ES-I3 (cell line): Measurements from ENCODE around the gene TTC27.

ENCODE experiments used
- H3K36me3 ChIP-seq: 2 replicates; pipeline ENCODE4 v1.6.1; 2013; ENCODE audit warnings: mild to moderate bottlenecking, low read length, control low read depth, moderate library complexity; ENCODE audit not compliant: insufficient read depth
- H3K4me1 ChIP-seq: 2 replicates; pipeline ENCODE4 v1.6.1; 2013; ENCODE audit warnings: mild to moderate bottlenecking, control low read depth, low read length; ENCODE audit not compliant: insufficient read depth
- H3K9ac ChIP-seq: 2 replicates; pipeline ENCODE4 v1.6.1; 2013; ENCODE audit warnings: low read depth, mild to moderate bottlenecking, low read length, moderate library complexity
- H3K9me3 ChIP-seq: 2 replicates; pipeline ENCODE4 v1.6.1; 2013; ENCODE audit warnings: mild to moderate bottlenecking, low read length, moderate library complexity; ENCODE audit not compliant: control insufficient read depth, insufficient read depth

TTC27 gene

DNA sequence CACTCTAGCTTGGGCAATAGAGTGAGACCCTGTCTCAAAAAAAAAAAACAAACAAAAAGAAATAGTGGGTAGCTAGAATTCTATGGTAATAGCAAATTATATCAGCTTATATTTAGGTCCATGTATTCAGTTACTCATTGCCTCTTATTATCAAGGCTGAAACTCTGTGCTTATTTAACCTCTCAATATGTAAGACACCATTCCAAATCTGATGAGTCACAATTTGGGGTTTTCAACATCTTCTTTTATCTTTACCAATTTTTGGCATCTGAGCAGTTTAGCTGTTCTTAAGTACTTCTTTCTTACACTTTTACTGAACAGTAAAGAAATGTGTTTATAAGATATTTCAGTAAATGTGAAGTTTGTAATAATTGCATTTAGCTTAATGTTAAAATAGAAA, 69.3 kb downstream of the TTC27 start:
- Histone ChIP-seq H3K9ac (no peak overlapping the region), H3K4me1 (0 out of 2 replicates have a peak, but pooled peaks cover 4% of the 10 kb centered on the region), H3K36me3 (no peaks in the 10 kb centered on the region), H3K9me3 (no peaks in the 10 kb centered on the region)

DNA sequence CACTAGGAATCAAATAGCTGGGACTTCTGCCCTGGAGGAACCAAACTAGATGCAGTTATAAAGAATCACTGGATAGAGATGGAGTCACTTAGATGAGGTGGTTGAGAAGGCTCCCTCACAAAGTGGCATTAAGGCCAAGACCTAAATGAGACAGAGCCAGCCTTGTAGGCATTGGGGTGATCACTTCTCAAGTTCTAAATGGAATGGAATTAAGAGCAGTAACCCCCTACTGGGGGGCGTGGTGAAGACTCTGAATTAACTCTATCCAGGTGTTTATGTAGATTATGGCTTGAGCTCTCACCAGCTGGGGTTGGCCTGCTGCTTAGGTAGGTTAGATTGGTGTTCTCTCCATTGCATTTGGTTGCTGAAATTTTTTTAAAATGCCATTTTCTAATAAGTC, 71.3 kb downstream of the TTC27 start:
- Histone ChIP-seq H3K36me3 (no peaks in the 10 kb centered on the region), H3K9me3 (no peaks in the 10 kb centered on the region), H3K4me1 (0 out of 2 replicates have a peak, but pooled peaks cover 4% of the 10 kb centered on the region), H3K9ac (no peak overlapping the region)

DNA sequence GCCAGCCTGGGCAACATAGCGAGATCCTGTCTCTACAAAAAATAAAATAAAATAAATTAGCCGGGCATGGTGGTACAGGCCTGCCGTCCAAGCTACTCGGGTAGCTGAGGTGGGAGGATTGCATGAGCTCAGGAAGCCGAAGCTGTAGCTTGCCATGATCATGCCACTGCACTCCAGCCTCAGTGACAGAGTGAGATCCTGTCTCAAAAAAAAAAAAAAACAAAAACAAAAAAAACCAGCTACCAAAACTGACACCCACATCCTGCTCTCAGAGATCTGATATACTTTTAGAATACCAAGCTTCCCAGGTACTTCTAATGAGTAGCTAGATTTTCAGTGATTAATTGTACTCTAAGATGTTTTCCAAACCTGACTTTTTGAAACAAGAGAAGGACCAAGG, 74.0 kb downstream of the TTC27 start:
- Histone ChIP-seq H3K9me3 (no peaks in the 10 kb centered on the region), H3K9ac (no peak overlapping the region), H3K4me1 (0 out of 2 replicates have a peak, but pooled peaks cover 4% of the 10 kb centered on the region), H3K36me3 (no peaks in the 10 kb centered on the region)

DNA sequence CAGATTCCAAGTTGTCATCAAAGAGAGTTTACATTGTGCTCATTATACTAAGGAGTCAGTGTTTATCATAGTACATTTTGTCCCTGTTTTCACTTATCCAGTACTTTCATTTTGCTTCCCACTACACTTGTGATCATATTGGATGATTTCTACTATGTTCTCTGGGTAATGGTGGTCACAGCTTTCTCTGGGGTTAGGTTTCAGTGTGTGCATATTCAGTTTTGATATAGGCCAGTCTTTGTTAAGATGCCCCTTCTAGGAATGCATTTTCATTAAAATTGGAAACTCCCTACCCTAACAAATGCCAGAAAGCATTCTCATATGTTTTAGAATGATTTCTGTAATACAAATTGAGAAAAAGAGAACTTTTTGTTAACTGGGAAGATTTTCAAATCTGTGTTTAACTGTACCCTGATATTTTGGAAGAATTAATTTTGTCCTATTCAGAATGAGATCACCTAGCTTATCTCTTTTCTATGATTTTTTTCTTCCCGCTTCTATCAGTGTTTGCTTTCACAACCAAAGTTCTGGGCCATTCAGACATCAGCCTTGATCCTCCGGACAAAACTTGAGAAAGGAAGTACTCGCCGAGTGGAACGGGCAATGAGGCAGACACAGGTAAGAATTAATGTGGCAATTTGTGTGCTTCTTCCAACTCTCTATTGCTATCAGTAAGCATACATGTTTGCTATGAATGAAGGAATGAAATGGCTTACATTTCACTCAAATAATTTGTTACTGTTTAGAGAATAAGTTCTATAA, 74.6 kb downstream of the TTC27 start:
- H3K4me1 ChIP-seq, result 0 out of 2 replicates have a peak, but pooled peaks cover 4% of the 10 kb centered on the region
- H3K36me3 ChIP-seq, result no peaks in the 10 kb centered on the region

DNA sequence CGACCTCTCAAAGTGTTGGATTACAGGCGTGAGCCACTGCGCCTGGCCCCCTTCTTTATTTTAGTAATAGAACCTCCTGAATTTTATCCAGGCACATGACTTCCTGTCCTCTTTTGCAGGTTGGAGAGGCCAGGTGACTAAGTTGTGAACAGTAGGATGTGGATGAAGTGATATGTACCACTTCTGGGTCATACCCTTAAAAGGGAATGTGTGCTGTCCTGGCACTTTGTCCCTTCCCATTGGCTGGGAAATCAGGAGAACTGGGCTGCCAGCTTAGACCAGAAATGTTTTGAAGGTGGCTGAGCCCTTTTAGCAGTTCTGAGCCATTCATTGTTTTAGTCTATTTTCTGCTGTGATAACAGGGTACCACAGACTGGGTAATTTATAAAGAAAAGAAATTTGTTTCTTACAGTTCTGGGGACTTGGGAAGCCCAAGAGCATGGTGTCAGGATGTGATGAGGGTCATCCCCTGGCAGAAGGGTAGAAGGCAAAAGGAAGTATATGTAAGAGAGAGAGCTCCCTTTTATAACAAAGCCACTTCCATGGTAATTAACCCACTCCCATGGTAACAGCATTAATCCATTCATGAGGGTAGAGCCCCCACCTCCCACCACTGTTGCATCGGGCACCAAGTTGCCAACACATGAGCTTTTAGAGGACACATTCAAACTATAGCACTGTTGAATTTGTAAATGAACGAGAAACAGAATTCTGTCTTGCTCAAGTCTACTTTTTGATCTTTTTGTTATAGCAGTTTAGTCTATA, 79.1 kb downstream of the TTC27 start:
- Histone ChIP-seq H3K9ac (no peak overlapping the region), H3K4me1 (no peaks in the 10 kb centered on the region), H3K9me3 (no peaks in the 10 kb centered on the region), H3K36me3 (no peaks in the 10 kb centered on the region)

More for the DNA sequence above, 74.6 kb downstream of the TTC27 start:
- Histone ChIP-seq H3K9me3 (no peaks in the 10 kb centered on the region), H3K9ac (no peak overlapping the region)

DNA sequence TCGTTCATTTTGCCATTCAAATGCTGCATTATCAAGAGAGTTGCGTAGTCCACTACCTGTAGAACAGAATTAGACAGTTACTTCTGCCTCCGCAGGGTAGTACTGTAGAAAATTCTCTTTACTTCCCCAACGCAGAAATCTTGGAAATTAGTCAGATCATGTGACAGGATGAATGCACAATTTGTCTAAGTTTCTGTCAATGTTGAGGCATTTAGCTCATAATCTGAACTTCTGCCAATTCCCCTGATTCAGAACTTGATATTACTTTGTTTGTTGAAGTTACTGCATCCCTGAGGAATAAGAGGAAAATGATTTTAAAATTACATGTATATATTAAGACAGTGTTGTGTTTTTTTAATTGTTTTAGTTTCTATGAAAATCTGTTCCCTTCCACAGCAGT, 83.4 kb downstream of the TTC27 start:
- Histone ChIP-seq H3K4me1 (no peaks in the 10 kb centered on the region), H3K36me3 (no peaks in the 10 kb centered on the region), H3K9ac (no peak overlapping the region), H3K9me3 (no peaks in the 10 kb centered on the region)

DNA sequence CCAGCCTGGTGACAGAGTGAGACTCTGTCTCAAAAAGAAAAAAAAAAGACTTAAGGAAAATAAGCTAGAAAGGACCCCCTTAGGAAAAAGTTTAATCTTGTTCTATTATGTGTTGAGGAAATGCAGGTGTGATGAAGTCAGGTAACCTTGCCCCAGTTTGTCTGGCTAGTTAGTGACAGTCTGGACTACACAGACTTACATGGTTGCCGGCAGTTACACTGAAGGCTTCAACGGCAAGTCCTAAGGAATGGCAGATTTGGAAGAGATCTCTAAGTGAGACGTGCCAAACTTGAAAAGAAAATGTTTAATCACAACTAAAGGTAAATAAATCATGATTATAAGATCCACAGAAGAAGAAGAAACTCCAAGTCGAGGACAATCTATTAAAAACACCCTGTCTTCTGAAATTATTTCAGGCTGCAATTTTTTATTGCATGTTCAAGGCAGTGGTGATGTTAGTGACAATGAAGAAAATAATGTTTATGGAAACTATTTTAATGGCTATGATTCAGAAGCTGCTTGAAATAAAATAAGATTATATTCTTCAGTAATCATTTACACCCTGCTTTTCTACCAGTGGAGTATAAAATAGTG, 84.2 kb downstream of the TTC27 start:
- H3K4me1 ChIP-seq, result no peaks in the 10 kb centered on the region
- H3K36me3 ChIP-seq, result no peaks in the 10 kb centered on the region
- H3K9ac ChIP-seq, result no peak overlapping the region
- no peaks in the 10 kb centered on the region for H3K9me3 ChIP-seq

DNA sequence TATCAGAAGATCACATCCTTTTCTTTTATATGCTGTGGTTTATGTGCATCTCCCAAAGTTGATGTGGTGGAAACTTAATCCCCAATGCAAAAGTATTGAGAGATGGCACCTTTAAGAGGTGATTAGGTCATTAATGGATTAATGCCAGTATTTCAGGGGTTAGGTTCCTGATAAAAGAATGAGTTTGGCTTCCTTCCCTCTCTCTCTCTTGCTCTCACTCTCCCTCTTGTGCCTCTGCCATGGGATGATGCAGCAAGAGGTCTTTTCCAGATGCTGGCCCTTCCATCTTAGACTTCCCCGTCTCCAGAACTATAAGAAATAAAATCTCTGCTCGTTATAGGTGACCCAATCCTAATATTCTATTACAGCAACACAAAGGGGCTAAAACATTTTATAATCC, 85.0 kb downstream of the TTC27 start:
- Histone ChIP-seq H3K4me1 (no peaks in the 10 kb centered on the region), H3K9me3 (no peaks in the 10 kb centered on the region), H3K9ac (no peak overlapping the region), H3K36me3 (no peaks in the 10 kb centered on the region)

DNA sequence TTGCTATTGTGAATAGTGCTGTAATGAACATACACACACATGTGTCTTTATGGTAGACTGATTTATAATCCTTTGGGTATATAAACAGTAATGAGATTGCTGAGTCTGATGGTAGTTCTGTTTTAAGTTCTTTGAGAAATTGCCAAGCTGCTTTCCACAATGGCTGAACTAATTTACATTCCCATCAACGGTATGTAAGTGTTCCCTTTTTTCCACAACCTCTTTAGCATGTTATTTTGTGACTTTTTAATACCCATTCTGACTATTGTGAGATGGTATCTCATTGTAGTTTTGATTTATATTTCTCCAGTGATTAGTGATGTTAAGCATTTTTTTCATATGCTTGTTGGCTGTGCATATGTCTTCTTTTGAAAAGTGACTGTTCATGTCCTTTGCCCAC, 86.7 kb downstream of the TTC27 start:
- no peaks in the 10 kb centered on the region for H3K9me3 ChIP-seq
- H3K36me3 ChIP-seq, result no peaks in the 10 kb centered on the region
- H3K4me1 ChIP-seq, result no peaks in the 10 kb centered on the region
- no peak overlapping the region for H3K9ac ChIP-seq

DNA sequence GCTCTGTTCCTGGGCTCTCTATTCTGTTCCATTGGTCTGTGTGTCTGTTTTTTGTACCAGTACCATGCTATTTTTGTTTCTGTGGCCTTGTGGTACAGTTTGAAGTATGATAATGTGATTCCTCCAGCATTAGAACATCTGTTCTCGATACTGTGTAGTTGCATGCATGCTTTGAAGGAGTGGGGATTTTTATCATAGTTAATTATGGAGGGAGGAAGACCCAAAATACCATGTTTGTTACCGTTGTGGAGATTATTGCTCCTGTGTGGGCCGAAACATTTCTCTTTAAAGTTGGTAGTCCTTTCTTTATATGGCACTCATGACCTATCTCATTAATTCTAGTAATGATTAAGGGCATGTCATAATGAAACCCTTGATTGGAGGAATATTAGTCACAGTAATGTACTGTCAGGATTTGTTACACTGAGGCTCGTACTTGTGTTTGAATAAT, 87.6 kb downstream of the TTC27 start:
- no peak overlapping the region for H3K9ac ChIP-seq
- no peaks in the 10 kb centered on the region for H3K9me3 ChIP-seq
- H3K4me1 ChIP-seq, result no peaks in the 10 kb centered on the region
- no peaks in the 10 kb centered on the region for H3K36me3 ChIP-seq

DNA sequence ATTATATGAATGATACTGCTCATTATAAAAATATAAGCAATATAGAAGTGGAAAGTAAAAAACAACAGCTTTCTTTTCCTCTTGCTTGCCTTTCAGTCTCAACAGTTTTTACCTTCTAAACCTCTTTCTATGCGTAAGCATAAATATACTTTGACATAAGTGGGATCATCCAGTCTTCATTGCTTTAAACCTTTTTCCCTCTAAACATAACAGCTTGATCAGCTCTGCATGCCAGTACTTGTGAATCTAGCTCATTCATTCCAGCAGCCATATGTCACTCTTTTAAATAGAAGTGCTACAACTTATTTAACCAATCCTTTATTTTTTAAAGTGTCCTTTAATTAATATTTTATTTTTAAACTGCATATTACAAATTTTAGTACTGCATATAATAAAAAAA, 88.1 kb downstream of the TTC27 start:
- no peak overlapping the region for H3K9ac ChIP-seq
- no peaks in the 10 kb centered on the region for H3K9me3 ChIP-seq
- no peaks in the 10 kb centered on the region for H3K4me1 ChIP-seq
- H3K36me3 ChIP-seq, result no peaks in the 10 kb centered on the region

DNA sequence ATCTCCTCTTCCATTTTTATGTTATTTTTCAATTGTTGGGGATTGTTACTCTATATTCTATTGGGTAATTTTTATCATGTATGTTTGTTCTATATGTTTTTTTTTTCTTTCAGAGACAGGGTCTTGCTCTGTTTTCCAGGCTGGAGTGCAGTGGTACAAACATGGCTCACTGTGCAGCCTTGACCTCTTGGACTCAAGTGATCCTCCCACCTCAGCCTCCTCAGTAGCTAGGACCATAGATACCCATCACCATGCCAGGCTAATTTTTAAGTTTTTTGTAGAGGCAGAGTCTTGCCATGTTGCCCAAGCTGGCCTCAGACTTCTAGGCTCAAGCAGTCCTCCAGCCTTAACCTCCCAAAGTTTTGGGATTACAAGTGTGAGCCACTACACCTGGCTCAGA, 88.7 kb downstream of the TTC27 start:
- no peaks in the 10 kb centered on the region for H3K36me3 ChIP-seq
- H3K9ac ChIP-seq, result no peak overlapping the region
- H3K9me3 ChIP-seq, result no peaks in the 10 kb centered on the region
- H3K4me1 ChIP-seq, result no peaks in the 10 kb centered on the region

DNA sequence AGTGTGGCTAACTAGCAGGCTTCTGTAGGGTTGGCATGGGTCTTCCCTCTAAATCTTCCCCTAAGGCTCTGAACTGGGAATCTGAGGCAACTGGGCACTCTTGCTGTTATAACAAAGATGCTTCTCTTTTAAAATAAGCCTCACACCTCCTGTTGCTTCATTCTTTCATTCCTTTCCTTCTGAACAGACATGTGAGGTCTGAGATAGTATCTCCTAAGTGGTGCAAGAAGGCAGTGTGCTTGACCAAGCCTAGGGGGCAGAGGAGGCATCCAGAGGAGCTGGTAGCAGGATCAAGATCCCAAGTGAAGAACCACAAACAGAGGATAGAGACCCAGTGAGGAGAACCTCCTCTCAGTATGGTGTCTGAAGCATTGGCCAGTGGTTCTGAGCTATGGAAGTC, 90.9 kb downstream of the TTC27 start:
- Histone ChIP-seq H3K4me1 (no peaks in the 10 kb centered on the region), H3K9me3 (no peaks in the 10 kb centered on the region), H3K9ac (no peak overlapping the region), H3K36me3 (no peaks in the 10 kb centered on the region)

DNA sequence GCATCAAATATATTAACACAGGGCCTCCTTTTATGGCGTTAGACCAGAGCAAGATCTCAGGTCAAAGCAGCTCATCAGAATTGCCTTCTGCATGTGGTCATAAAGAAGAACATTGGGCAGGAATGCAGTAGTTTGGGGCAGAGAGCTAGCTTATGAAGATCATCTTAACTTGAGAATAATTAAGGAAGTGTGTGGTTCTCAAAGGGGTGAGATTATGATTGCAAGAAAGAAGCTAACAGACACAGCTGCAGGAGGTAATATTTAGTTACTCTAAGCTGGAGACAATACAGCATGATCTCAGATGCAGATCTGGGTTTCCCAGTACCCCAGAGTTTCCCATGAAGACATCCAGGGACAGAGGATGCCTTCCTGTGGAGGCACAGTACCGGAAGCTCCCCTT, 91.6 kb downstream of the TTC27 start:
- Histone ChIP-seq H3K9me3 (no peaks in the 10 kb centered on the region), H3K9ac (no peak overlapping the region), H3K4me1 (no peaks in the 10 kb centered on the region), H3K36me3 (no peaks in the 10 kb centered on the region)
